Measurements from ENCODE around the gene GALNT7.
"Not testable (repeated sequence)": the region's sequence is repeated elsewhere in the genome, so short reads cannot be mapped to it uniquely, and the experiment has no call there.

Gene GALNT7, protein sequence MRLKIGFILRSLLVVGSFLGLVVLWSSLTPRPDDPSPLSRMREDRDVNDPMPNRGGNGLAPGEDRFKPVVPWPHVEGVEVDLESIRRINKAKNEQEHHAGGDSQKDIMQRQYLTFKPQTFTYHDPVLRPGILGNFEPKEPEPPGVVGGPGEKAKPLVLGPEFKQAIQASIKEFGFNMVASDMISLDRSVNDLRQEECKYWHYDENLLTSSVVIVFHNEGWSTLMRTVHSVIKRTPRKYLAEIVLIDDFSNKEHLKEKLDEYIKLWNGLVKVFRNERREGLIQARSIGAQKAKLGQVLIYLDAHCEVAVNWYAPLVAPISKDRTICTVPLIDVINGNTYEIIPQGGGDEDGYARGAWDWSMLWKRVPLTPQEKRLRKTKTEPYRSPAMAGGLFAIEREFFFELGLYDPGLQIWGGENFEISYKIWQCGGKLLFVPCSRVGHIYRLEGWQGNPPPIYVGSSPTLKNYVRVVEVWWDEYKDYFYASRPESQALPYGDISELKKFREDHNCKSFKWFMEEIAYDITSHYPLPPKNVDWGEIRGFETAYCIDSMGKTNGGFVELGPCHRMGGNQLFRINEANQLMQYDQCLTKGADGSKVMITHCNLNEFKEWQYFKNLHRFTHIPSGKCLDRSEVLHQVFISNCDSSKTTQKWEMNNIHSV

GRCh38 chr4:173168396-173169177, at the start of gene GALNT7:
Gene GALNT7, plus strand, starts transcription at chr4:173168811. Its CDS starts 25 bp downstream, at chr4:173168836.
- no peaks in the 10 kb centered on the region for H3K36me3 ChIP-seq (ENCODE audit: control insufficient read depth in 1 of 2, insufficient read depth in 2 of 2, low read length in 2 of 2)
- H3K27ac ChIP-seq (ENCODE audit: low read depth, low read length) = peak within 1 kb of the TSS; percentile 74
- H3K27me3 ChIP-seq (ENCODE audit: control insufficient read depth in 1 of 2, insufficient read depth in 2 of 2, low read length in 2 of 2) = no peaks in the 10 kb centered on the region
- H3K4me1 ChIP-seq (ENCODE audit: control insufficient read depth in 1 of 2, insufficient read depth in 2 of 2, low read length in 2 of 2) = peaks cover 12 to 33% of the 10 kb centered on the region in 2 donors
- no peaks in the 10 kb centered on the region for H3K9me3 ChIP-seq (ENCODE audit: control insufficient read depth in 1 of 2, low read length in 2 of 2)
- H3K9ac ChIP-seq (ENCODE audit: low read depth in 1 of 2, low read length in 2 of 2) = peak within 1 kb of the TSS; percentile 78 to 79
- H3K4me3 ChIP-seq (ENCODE audit: low read depth in 1 of 2, low read length in 2 of 2) = peak within 1 kb of the TSS; percentile 86 to 99

DNA sequence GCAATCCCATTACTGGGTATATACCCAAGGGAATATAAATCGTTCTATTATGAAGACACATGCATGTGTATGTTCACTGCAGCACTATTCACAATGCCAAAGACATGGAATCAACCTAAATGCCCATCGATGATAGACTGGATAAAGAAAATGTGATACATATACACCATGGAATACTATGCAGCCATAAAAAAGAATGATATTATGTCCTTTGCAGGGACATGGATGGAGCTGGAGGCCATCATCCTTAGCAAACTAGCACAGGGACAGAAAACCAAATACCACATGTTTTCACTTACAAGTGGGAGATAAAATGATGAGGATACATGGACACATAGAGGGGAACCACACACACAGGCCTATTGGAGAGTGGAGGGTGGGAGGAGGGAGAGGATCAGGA, 49.8 kb upstream of the GALNT7 start:
- not testable (repeated sequence) for H3K27ac ChIP-seq (ENCODE audit: low read depth, low read length); H3K9me3 ChIP-seq (ENCODE audit: control insufficient read depth in 1 of 2, low read length in 2 of 2); H3K9ac ChIP-seq (ENCODE audit: low read depth in 1 of 2, low read length in 2 of 2); H3K27me3 ChIP-seq (ENCODE audit: control insufficient read depth in 1 of 2, insufficient read depth in 2 of 2, low read length in 2 of 2); H3K36me3 ChIP-seq (ENCODE audit: control insufficient read depth in 1 of 2, insufficient read depth in 2 of 2, low read length in 2 of 2); H3K4me3 ChIP-seq (ENCODE audit: low read depth in 1 of 2, low read length in 2 of 2); H3K4me1 ChIP-seq (ENCODE audit: control insufficient read depth in 1 of 2, insufficient read depth in 2 of 2, low read length in 2 of 2)

GRCh38 chr4:173119818-173120217, 48.8 kb upstream of the GALNT7 start:
- Histone ChIP-seq H3K27ac (ENCODE audit: low read depth, low read length) (no peak overlapping the region), H3K27me3 (ENCODE audit: control insufficient read depth in 1 of 2, insufficient read depth in 2 of 2, low read length in 2 of 2) (no peaks in the 10 kb centered on the region), H3K9me3 (ENCODE audit: control insufficient read depth in 1 of 2, low read length in 2 of 2) (no peaks in the 10 kb centered on the region), H3K9ac (ENCODE audit: low read depth in 1 of 2, low read length in 2 of 2) (no peak overlapping the region), H3K4me3 (ENCODE audit: low read depth in 1 of 2, low read length in 2 of 2) (no peak overlapping the region), H3K4me1 (ENCODE audit: control insufficient read depth in 1 of 2, insufficient read depth in 2 of 2, low read length in 2 of 2) (peaks cover 3% of the 10 kb centered on the region in 2 donors), H3K36me3 (ENCODE audit: control insufficient read depth in 1 of 2, insufficient read depth in 2 of 2, low read length in 2 of 2) (no peaks in the 10 kb centered on the region)

DNA sequence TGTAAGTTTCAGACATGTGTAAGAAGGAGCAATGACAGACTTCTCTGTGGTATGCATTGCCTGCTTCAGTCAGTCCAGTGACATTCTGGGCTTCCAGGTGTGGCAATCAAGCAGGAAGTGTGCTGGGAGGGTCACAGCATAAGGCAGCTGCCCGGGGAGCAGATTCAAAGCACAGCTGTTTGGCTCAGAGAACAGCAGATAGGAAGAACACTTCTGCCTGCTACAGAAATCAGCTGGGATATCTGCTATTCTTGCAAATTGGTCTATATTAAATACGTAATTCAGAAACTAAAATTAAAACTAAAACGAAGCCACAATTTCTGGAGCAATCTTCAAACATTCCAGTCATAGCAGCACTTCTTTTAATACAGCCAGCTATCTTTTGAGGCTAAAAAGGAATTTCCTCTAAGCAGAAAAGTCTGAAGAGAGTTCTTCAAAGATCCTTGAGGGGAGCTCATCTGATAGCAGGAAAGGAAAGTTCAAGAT, 47.5 kb upstream of the GALNT7 start:
- Histone ChIP-seq H3K9me3 (ENCODE audit: control insufficient read depth in 1 of 2, low read length in 2 of 2) (no peaks in the 10 kb centered on the region), H3K4me1 (ENCODE audit: control insufficient read depth in 1 of 2, insufficient read depth in 2 of 2, low read length in 2 of 2) (peaks cover 3% of the 10 kb centered on the region in 2 donors), H3K27ac (ENCODE audit: low read depth, low read length) (no peak overlapping the region), H3K36me3 (ENCODE audit: control insufficient read depth in 1 of 2, insufficient read depth in 2 of 2, low read length in 2 of 2) (no peaks in the 10 kb centered on the region), H3K4me3 (ENCODE audit: low read depth in 1 of 2, low read length in 2 of 2) (no peak overlapping the region), H3K27me3 (ENCODE audit: control insufficient read depth in 1 of 2, insufficient read depth in 2 of 2, low read length in 2 of 2) (no peaks in the 10 kb centered on the region), H3K9ac (ENCODE audit: low read depth in 1 of 2, low read length in 2 of 2) (no peak overlapping the region)

DNA sequence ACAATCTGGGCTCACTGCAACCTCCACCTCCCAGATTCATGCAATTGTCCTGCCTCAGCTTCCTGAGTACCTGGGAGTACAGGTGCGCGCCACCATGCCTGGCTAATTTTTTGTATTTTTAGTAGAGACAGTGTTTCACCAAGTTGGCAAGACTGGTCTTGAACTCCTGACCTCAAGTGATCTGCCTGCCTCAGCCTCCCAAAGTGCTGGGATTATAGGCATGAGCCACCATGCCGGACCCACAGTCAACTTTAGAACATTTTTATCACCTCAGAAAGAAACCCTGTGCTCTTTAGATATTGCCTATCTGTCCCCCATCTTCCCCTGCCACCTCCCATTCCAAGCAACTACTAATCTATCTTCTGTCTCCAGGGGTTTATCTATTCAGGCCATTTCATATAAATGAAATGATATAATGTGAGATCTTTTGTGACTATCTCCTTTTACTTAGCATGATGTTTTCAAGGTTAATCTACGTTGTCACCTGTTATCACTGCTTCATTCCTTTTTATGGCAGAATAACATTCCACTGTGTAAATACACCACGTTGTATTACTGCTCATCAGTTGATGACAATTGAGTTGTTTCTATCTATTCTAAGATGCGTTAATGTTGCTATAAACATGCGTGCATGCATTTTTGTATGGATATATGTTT, 44.3 kb upstream of the GALNT7 start:
- H3K9ac ChIP-seq (ENCODE audit: low read depth in 1 of 2, low read length in 2 of 2) = no peak overlapping the region
- H3K36me3 ChIP-seq (ENCODE audit: control insufficient read depth in 1 of 2, insufficient read depth in 2 of 2, low read length in 2 of 2) = no peaks in the 10 kb centered on the region
- H3K27ac ChIP-seq (ENCODE audit: low read depth, low read length) = no peak overlapping the region
- no peaks in the 10 kb centered on the region for H3K9me3 ChIP-seq (ENCODE audit: control insufficient read depth in 1 of 2, low read length in 2 of 2)
- no peak overlapping the region for H3K4me3 ChIP-seq (ENCODE audit: low read depth in 1 of 2, low read length in 2 of 2)
- H3K4me1 ChIP-seq (ENCODE audit: control insufficient read depth in 1 of 2, insufficient read depth in 2 of 2, low read length in 2 of 2) = peaks cover 3% of the 10 kb centered on the region in 2 donors
- H3K27me3 ChIP-seq (ENCODE audit: control insufficient read depth in 1 of 2, insufficient read depth in 2 of 2, low read length in 2 of 2) = no peaks in the 10 kb centered on the region

- H3K4me3 ChIP-seq (ENCODE audit: low read depth in 1 of 2, low read length in 2 of 2) = no peak overlapping the region
- peaks cover 0 to 3% of the 10 kb centered on the region in 2 donors for H3K4me1 ChIP-seq (ENCODE audit: control insufficient read depth in 1 of 2, insufficient read depth in 2 of 2, low read length in 2 of 2)
- H3K27me3 ChIP-seq (ENCODE audit: control insufficient read depth in 1 of 2, insufficient read depth in 2 of 2, low read length in 2 of 2) = no peaks in the 10 kb centered on the region
- no peak overlapping the region for H3K27ac ChIP-seq (ENCODE audit: low read depth, low read length)
- no peak overlapping the region for H3K9ac ChIP-seq (ENCODE audit: low read depth in 1 of 2, low read length in 2 of 2)
- H3K36me3 ChIP-seq (ENCODE audit: control insufficient read depth in 1 of 2, insufficient read depth in 2 of 2, low read length in 2 of 2) = no peaks in the 10 kb centered on the region
- H3K9me3 ChIP-seq (ENCODE audit: control insufficient read depth in 1 of 2, low read length in 2 of 2) = no peaks in the 10 kb centered on the region
These were observed 43.3 kb upstream of the GALNT7 start for GRCh38 chr4:173125216-173125812.

DNA sequence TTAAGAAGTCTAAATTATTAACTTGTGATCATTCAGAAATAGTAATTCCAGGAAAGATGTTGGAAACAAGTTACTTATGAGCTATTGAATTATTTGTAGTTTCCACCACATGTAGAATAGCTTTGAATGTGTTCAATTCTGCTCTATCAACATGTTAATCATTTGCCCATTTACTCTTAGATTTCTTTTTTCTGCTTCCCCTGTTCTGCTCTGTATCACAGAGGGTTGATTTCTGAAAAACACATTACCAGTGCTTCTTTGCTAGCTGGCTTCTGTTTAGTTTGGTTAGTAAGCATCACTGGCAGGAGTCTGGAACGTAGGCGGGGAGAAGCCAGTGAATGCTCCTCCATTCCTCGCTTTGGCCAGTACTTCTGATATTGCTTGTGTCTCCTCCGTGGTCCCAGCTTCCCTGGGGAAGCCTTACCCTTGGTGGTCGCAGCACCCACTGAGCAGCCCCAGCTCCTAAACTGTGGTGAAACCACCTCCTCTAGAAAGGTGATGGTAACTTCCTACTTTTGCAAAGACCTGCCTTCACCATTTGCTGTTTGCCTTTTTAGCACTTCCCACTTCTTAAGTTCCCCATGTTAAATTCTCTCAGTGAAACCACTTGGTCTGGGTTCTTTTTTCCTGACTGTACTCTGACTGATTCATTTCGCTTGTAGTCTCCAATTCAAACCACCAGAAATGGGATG, 40.3 kb upstream of the GALNT7 start:
- no peaks in the 10 kb centered on the region for H3K36me3 ChIP-seq (ENCODE audit: control insufficient read depth in 1 of 2, insufficient read depth in 2 of 2, low read length in 2 of 2)
- H3K9me3 ChIP-seq (ENCODE audit: control insufficient read depth in 1 of 2, low read length in 2 of 2) = no peaks in the 10 kb centered on the region
- no peak overlapping the region for H3K27ac ChIP-seq (ENCODE audit: low read depth, low read length)
- no peak overlapping the region for H3K9ac ChIP-seq (ENCODE audit: low read depth in 1 of 2, low read length in 2 of 2)
- no peak overlapping the region for H3K4me3 ChIP-seq (ENCODE audit: low read depth in 1 of 2, low read length in 2 of 2)
- no peaks in the 10 kb centered on the region for H3K4me1 ChIP-seq (ENCODE audit: control insufficient read depth in 1 of 2, insufficient read depth in 2 of 2, low read length in 2 of 2)
- H3K27me3 ChIP-seq (ENCODE audit: control insufficient read depth in 1 of 2, insufficient read depth in 2 of 2, low read length in 2 of 2) = no peaks in the 10 kb centered on the region

GRCh38 chr4:173130687-173131086, 37.9 kb upstream of the GALNT7 start:
- Histone ChIP-seq H3K36me3 (ENCODE audit: control insufficient read depth in 1 of 2, insufficient read depth in 2 of 2, low read length in 2 of 2) (no peaks in the 10 kb centered on the region), H3K9me3 (ENCODE audit: control insufficient read depth in 1 of 2, low read length in 2 of 2) (no peaks in the 10 kb centered on the region), H3K27ac (ENCODE audit: low read depth, low read length) (no peak overlapping the region), H3K4me3 (ENCODE audit: low read depth in 1 of 2, low read length in 2 of 2) (no peak overlapping the region), H3K27me3 (ENCODE audit: control insufficient read depth in 1 of 2, insufficient read depth in 2 of 2, low read length in 2 of 2) (no peaks in the 10 kb centered on the region), H3K4me1 (ENCODE audit: control insufficient read depth in 1 of 2, insufficient read depth in 2 of 2, low read length in 2 of 2) (no peaks in the 10 kb centered on the region), H3K9ac (ENCODE audit: low read depth in 1 of 2, low read length in 2 of 2) (no peak overlapping the region)

GRCh38 chr4:173134426-173134825, 34.2 kb upstream of the GALNT7 start:
- no peak overlapping the region for H3K9ac ChIP-seq (ENCODE audit: low read depth in 1 of 2, low read length in 2 of 2)
- no peaks in the 10 kb centered on the region for H3K9me3 ChIP-seq (ENCODE audit: control insufficient read depth in 1 of 2, low read length in 2 of 2)
- H3K4me1 ChIP-seq (ENCODE audit: control insufficient read depth in 1 of 2, insufficient read depth in 2 of 2, low read length in 2 of 2) = no peaks in the 10 kb centered on the region
- no peaks in the 10 kb centered on the region for H3K36me3 ChIP-seq (ENCODE audit: control insufficient read depth in 1 of 2, insufficient read depth in 2 of 2, low read length in 2 of 2)
- H3K27me3 ChIP-seq (ENCODE audit: control insufficient read depth in 1 of 2, insufficient read depth in 2 of 2, low read length in 2 of 2) = no peaks in the 10 kb centered on the region
- no peak overlapping the region for H3K4me3 ChIP-seq (ENCODE audit: low read depth in 1 of 2, low read length in 2 of 2)
- H3K27ac ChIP-seq (ENCODE audit: low read depth, low read length) = no peak overlapping the region
